Breast epithelium (tissue), 4 donors: ENCODE results near the gene ALDH6A1. TPM values are rescaled to one million over a fixed set of nuclear protein-coding genes. Genes with fewer than 3 reads are reported as not detected.

Experiments used
- DNase-seq, 2 donors: peaks; one replicate each; pipeline ENCODE4 v3.0.0-alpha.2; 2019; ENCODE audit warnings: low spot score in 2 of 2
- H3K27ac ChIP-seq, 2 donors: fragments of 200-600 bp; sonication (generic) in 1 of 2; one replicate each; pipeline ENCODE4 v1.5.1; 2016 to 2019; ENCODE audit warnings: mild to moderate bottlenecking in 1 of 2
- H3K27me3 ChIP-seq, 2 donors: fragments of 200-600 bp; sonication (generic) in 1 of 2; one replicate each; pipeline versions ENCODE4 v1.5.1 to v1.6.0; 2017 to 2019; ENCODE audit warnings: control low read depth in 1 of 2, mild to moderate bottlenecking in 1 of 2
- H3K36me3 ChIP-seq: fragments of 200-600 bp; one replicate; pipeline ENCODE4 v1.5.1; 2019
- H3K4me1 ChIP-seq, 2 donors: fragments of 200-600 bp; sonication (generic); one replicate each; pipeline ENCODE4 v1.5.1; 2016 to 2019; ENCODE audit warnings: control low read depth in 1 of 2
- H3K4me3 ChIP-seq, 3 donors: fragments of 200-600 bp; sonication (generic); 1 replicate in 2 of 3; 2 replicates in 1 of 3; pipeline ENCODE4 v1.5.1; 2016 to 2019; ENCODE audit warnings: mild to moderate bottlenecking in 3 of 3, moderate library complexity in 2 of 3
- H3K9me3 ChIP-seq, 2 donors: fragments of 200-600 bp; sonication (generic) in 1 of 2; one replicate each; pipeline ENCODE4 v1.5.1; 2016 to 2019; ENCODE audit warnings: control low read depth in 1 of 2
- POLR2A ChIP-seq: fragments of 450-650 bp; IDR thresholded peaks from one replicate; pipeline ENCODE4 v1.6.1; 2016; ENCODE audit warnings: antibody characterized with exemption, mild to moderate bottlenecking, moderate library complexity
- POLR2AphosphoS5 ChIP-seq, 3 donors: sonication (generic); formaldehyde crosslinking; IDR thresholded peaks; one replicate each; pipeline ENCODE4 v1.6.1; 2017; ENCODE audit warnings: antibody characterized with exemption in 3 of 3
- intact Hi-C: fragments of 100-400 bp; cut with DNase I; formaldehyde crosslinking; loops from one replicate; pipeline ENCODE4 v1.15.1; 2023; ENCODE audit warnings: low total_unique reads
- total RNA-seq, 3 donors: library from RNA; depleted of rRNA; stranded (reverse); fragments of >200 nt; gene quantifications; one replicate each; pipeline ENCODE4 v1.1.0, GENCODE V29; 2016
- TF ChIP-seq, protein P1 (sequence below), 3 donors: fragments of 450-650 bp; IDR thresholded peaks; one replicate each; pipeline ENCODE4 v1.5.1; 2016 to 2017; ENCODE audit warnings: antibody characterized with exemption in 3 of 3, mild to moderate bottlenecking in 3 of 3, moderate library complexity in 3 of 3

The ALDH6A1 gene
- total RNA-seq, 3 donors from 2014 or later, result 26.9 to 78.9 (median 40.7) TPM

DNA sequence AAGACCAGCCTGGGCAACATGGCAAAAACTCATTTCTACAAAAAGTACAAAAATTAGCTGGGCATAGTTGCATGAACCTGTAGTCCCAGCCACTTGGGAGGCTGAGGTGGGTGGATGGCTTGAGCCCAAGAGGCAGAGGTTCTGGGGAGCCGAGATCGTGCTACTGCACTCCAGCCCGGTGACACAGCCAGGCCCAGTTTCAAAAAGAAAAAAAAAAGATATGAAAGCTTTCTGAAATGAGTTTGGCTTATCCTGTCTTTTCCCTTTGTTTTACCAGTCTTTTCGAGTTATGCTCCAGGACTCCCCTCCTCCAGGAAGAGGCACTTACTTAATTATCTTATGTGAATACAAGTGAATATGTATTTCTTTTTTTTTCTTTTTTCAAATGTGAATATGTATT lies 61.9 kb downstream of the ALDH6A1 start:
- H3K27ac ChIP-seq, result no peak overlapping the region
- H3K36me3 ChIP-seq, result no peaks in the 10 kb centered on the region
- intact Hi-C loops, result no loop called here
- no peaks in the 10 kb centered on the region for H3K27me3 ChIP-seq
- DNase-seq, result no peak
- no peaks in the 10 kb centered on the region for H3K9me3 ChIP-seq
- TF ChIP-seq POLR2AphosphoS5 (IDR thresholded peaks at IDR 0.05), result no peak
- no peak for TF ChIP-seq POLR2A
- TF ChIP-seq, protein P1, sequence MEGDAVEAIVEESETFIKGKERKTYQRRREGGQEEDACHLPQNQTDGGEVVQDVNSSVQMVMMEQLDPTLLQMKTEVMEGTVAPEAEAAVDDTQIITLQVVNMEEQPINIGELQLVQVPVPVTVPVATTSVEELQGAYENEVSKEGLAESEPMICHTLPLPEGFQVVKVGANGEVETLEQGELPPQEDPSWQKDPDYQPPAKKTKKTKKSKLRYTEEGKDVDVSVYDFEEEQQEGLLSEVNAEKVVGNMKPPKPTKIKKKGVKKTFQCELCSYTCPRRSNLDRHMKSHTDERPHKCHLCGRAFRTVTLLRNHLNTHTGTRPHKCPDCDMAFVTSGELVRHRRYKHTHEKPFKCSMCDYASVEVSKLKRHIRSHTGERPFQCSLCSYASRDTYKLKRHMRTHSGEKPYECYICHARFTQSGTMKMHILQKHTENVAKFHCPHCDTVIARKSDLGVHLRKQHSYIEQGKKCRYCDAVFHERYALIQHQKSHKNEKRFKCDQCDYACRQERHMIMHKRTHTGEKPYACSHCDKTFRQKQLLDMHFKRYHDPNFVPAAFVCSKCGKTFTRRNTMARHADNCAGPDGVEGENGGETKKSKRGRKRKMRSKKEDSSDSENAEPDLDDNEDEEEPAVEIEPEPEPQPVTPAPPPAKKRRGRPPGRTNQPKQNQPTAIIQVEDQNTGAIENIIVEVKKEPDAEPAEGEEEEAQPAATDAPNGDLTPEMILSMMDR (IDR thresholded peaks at IDR 0.05), result no peak
- no peak overlapping the region for H3K4me3 ChIP-seq
- H3K4me1 ChIP-seq, result peaks cover 0 to 9% of the 10 kb centered on the region in 2 donors

DNA sequence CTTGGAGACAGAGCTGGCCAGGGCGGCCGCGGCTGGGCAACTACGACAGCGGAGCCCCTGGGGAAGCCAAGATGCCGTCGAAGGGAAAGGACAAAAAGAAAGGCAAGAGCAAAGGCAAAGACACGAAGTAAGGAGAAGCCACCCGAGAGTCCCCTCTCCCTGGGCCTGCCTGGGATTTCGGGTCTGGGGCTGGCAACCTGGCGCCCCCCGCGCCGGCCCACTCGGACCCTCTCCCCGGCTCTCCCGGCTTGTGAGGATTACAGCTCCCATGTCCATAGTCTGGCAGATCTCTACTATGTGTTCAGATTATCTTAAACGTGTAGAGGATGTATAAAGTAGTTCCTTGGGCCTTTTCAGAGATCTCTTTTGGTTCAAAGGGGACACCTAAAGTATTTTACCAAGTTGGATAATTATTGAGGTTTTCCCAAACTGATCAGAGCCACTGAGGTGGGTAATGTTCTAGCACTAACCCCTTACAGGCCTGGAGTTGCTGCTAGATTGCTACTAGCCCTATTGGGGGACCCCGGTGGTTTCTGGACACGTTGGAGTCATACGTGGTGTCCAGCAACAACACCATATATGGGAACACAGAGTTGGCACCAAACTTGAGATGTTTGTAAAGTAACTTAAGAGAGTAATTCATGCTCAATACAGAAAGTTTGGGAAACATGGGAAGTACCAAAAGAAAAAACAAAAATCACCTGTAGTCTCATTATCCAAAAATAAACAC lies 64.7 kb downstream of the ALDH6A1 start:
- intact Hi-C loops, result no loop called here
- no peaks in the 10 kb centered on the region for H3K27me3 ChIP-seq
- no peaks in the 10 kb centered on the region for H3K36me3 ChIP-seq
- H3K27ac ChIP-seq, result peak overlapping the region; percentile 98 to 99
- peak overlapping the region; percentile 83 to 89 (median 89) for H3K4me3 ChIP-seq
- peaks cover 0 to 9% of the 10 kb centered on the region in 2 donors for H3K4me1 ChIP-seq
- TF ChIP-seq POLR2A (no peak), POLR2AphosphoS5 (IDR thresholded peaks at IDR 0.05) (no peak)
- TF ChIP-seq, protein P1 (IDR thresholded peaks at IDR 0.05), result no peak
- no peak for DNase-seq
- no peaks in the 10 kb centered on the region for H3K9me3 ChIP-seq

DNA sequence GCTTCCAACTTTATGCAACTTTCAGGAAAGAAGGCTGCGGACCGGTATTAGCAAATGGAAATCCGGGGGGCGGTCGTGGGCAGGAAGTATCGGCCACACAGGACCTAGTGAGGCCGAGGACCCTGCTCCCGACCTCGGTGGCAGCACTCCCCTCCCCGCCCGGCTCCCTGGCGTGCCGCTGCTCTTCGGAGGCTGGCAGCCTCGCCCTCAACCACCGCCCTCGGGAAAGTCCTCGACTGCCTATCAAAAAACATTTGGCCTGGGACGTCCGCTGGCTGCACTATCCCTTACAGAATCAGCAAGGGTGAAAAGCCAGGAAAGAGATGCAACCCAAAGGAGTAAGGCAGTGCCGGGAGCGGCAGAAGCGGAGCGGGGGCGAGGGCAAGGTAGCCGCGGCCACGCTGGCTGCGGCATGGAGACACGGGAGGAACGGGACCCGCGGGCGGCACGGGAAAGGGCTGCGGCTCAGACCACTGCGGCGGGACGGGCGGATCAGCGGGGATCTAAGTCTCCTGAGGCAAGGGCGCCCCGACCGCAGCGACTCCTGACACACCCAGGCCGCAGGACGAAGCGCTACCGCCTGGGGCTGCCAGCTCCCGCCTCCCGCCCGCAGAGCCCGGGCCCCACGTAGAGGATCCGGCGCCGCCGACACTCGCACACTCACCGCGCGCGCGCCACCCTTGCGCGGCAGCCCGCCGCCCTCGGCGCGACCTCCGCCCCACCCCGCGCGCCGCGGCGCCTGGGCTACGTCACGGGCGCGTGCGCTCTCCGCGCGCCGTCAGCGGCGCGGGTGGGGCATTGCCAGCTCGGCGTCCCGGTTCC lies 65.5 kb downstream of the ALDH6A1 start, which contains the start of the genes BBOF1 and ENTPD5:
Gene BBOF1, plus strand, starts transcription at position 764 of the 822 bp plus-strand sequence. CDS start 130 bp downstream, outside the sequence.
Gene ENTPD5, minus strand, starts transcription at position 703 of the 822 bp plus-strand sequence. CDS start 31,186 bp downstream, outside the sequence.
- peak; percentile 71 to 78 for DNase-seq
- intact Hi-C loops, result no loop called here

DNA sequence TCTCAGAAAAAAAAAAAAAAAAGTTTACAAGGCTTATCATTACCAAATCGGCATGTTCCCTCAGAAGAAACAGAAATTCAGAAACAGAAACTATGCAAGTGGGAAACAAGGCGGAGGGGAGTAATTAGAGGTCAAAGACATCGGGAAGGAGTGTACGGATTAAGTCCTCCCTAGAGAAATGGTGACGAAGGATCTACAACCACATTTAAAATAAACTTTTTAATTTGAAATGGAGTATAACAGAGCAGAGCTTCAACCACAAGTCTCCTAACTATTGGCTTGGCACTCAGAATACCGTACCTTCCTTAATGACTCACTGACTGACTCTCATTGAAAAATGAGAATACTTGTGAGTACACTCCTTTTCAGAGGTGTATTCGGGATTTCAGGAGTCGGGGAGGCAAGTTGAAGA lies 66.1 kb downstream of the ALDH6A1 start:
- intact Hi-C loops, result no loop called here
- no peaks in the 10 kb centered on the region for H3K36me3 ChIP-seq
- H3K27me3 ChIP-seq, result no peaks in the 10 kb centered on the region
- peak overlapping the region; percentile 83 to 89 (median 89) for H3K4me3 ChIP-seq
- peaks cover 0 to 9% of the 10 kb centered on the region in 2 donors for H3K4me1 ChIP-seq
- TF ChIP-seq, protein P1 (IDR thresholded peaks at IDR 0.05), result no peak
- TF ChIP-seq POLR2AphosphoS5 (IDR thresholded peaks at IDR 0.05), result no peak
- no peak for TF ChIP-seq POLR2A
- no peak for DNase-seq
- no peaks in the 10 kb centered on the region for H3K9me3 ChIP-seq
- peak overlapping the region; percentile 98 to 99 for H3K27ac ChIP-seq

More for the DNA sequence above, 65.5 kb downstream of the ALDH6A1 start, which contains the start of the genes BBOF1 and ENTPD5:
- Histone ChIP-seq H3K27me3 (no peaks in the 10 kb centered on the region), H3K36me3 (no peaks in the 10 kb centered on the region), H3K9me3 (no peaks in the 10 kb centered on the region), H3K4me1 (peaks cover 0 to 9% of the 10 kb centered on the region in 2 donors), H3K4me3 (peak within 1 kb of the TSS; percentile 83 to 89 (median 89)), H3K27ac (peak within 1 kb of the TSS; percentile 98 to 99)
- TF ChIP-seq, protein P1 (IDR thresholded peaks at IDR 0.05), result peak in 1 of 3 donors; percentile 12
- TF ChIP-seq POLR2A (peak; percentile 14), POLR2AphosphoS5 (IDR thresholded peaks at IDR 0.05) (peak; percentile 11 to 59 (median 26))
